Fibroblast of villous mesenchyme (primary cell): ENCODE measurements around the gene CXorf65. TPM values are rescaled to one million over a fixed set of nuclear protein-coding genes. Genes with fewer than 3 reads are reported as not detected.

Source experiments
- DNase-seq: peaks from one replicate; pipeline ENCODE4 v3.0.0-alpha.2; 2010; ENCODE audit warnings: low read depth
- H3K4me3 ChIP-seq: 2 replicates; pipeline ENCODE4 v1.5.1; 2011; ENCODE audit warnings: low read depth, mild to moderate bottlenecking, low read length
- total RNA-seq: library from RNA; depleted of rRNA; stranded (reverse); fragments of >200 nt; gene quantifications from 2 replicates; pipeline ENCODE4 v1.2.3, GENCODE V29; 2012
- TF ChIP-seq, protein P1 (sequence below): IDR thresholded peaks from 2 replicates; pipeline ENCODE4 v1.5.1; 2012; ENCODE audit warnings: low read depth, mild to moderate bottlenecking, low read length; ENCODE audit not compliant: insufficient read depth

The CXorf65 gene
- total RNA-seq, 1 donor, result not detected

DNA sequence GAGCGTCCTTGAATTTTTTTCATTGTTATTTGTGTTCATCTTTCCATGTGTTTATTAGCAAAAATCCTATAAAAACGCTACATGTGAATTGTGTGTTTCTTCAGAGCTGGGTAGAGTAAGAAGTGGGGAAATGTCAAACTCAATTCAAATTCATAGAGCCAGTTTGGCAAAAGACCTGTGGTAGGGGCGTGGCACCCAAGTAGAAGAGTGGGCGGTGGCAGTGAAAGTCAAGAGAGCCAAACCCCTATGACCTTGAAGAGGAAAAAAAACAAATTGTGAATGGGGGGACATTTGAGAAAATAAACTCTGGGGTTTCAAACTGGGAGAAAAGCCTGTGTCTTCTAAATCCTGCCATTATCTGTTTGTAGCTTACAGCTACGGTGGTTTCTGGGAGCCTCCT, 15.3 kb downstream of the CXorf65 start:
- TF ChIP-seq, protein P1, sequence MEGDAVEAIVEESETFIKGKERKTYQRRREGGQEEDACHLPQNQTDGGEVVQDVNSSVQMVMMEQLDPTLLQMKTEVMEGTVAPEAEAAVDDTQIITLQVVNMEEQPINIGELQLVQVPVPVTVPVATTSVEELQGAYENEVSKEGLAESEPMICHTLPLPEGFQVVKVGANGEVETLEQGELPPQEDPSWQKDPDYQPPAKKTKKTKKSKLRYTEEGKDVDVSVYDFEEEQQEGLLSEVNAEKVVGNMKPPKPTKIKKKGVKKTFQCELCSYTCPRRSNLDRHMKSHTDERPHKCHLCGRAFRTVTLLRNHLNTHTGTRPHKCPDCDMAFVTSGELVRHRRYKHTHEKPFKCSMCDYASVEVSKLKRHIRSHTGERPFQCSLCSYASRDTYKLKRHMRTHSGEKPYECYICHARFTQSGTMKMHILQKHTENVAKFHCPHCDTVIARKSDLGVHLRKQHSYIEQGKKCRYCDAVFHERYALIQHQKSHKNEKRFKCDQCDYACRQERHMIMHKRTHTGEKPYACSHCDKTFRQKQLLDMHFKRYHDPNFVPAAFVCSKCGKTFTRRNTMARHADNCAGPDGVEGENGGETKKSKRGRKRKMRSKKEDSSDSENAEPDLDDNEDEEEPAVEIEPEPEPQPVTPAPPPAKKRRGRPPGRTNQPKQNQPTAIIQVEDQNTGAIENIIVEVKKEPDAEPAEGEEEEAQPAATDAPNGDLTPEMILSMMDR, result no peak
- H3K4me3 ChIP-seq, result no peak overlapping the region
- no peak for DNase-seq

DNA sequence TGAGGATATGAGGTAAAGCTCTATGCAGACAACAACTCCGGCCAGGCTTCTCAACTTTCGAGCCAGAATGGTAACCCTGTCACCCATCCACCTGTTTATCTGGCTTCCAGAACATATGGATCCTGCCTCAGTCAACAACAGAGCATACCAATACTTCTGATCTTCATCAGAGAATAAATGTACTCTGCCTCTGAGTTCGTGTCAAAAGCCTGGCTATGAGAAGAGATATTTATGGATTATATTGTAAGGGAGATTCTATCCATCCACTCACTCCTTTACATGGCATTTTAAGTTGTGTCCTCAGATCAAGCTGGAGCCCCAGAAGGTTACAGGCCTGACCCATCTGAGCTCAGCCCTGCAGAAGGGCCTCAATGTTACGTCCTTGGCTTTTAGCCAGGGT, 20.6 kb downstream of the CXorf65 start:
- no peak for DNase-seq
- TF ChIP-seq, protein P1, result no peak
- no peak overlapping the region for H3K4me3 ChIP-seq

DNA sequence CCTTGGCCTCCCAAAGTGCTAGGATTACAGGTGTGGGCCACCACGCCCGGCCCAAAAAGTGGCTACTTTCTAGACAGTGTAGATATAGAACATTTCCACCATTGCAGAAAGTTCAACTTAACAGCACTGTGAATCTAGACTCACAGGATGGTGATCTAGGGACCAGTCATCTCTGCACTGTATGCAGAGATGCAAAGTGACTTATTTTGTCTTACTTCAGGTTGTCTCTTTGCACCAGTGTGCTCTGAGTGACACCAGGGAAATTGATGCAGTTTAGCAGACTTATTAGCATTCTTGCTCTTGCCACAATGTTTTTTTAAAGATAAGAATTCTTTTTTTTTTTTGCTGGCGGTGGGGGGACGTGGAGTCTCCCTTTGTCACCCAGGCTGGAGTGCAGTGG, 23.7 kb downstream of the CXorf65 start:
- TF ChIP-seq, protein P1, result no peak
- no peak for DNase-seq
- no peak overlapping the region for H3K4me3 ChIP-seq

DNA sequence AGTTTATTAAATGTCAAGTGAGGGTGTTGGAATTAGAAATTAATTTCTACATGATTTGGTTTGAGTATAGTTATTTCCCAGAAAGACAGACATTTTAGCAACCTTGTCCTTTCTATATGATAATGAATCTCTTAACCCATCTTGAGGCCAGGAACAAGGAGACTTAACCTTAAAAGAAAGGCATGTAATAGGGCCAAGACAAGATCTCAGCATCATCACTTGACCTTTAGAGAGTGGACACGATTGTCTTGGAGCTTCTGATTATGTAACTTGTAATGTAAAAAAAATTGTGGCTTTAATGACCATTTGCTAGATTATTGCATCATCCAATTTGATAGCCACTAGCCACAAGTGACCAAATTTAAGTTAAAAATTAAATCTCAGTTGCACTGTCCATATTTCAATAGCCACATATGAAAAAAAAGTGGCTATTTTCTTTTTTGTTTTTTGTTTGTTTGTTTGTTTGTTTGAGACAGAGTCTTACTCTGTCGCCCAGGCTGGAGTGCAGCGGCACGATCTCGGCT, 24.4 kb downstream of the CXorf65 start:
- DNase-seq, result no peak
- TF ChIP-seq, protein P1, result no peak
- no peak overlapping the region for H3K4me3 ChIP-seq

DNA sequence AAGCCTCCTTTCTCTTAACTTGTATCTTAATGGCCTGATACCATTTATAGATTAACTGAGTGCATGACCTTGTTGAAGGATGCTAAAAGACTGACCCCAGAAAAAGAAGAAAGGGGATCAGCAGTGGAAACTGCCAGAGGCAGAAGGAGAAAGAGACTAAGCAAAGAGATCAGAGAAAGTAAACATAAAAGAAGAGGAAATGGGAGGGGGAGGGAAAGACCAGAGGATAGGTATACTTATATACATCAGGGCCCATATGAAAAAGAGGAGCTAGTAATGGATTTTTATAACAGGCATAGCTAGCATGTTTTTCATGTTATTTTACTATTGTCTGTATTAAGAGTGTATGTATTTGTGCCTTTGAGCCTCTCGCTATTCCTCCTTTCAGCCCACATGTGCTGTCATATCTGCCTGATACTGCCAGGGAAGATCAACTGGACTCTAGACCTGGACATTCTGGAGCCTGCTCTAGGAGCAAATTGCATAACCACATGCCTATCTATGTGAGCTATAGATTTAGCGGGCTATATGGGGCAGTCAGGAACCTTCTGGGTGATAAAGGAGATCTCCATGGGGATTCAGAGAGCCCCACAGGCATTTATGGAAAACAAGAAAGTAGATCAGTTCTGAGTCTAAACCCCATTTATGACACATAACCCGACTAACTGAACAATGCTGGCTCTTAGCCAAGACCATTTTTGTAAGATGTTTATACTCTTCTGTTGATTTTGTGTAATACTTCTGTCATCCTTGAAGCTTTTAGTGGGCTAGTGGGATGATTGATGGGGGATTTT, 25.0 kb downstream of the CXorf65 start:
- no peak overlapping the region for H3K4me3 ChIP-seq
- TF ChIP-seq, protein P1, result no peak
- DNase-seq, result no peak

DNA sequence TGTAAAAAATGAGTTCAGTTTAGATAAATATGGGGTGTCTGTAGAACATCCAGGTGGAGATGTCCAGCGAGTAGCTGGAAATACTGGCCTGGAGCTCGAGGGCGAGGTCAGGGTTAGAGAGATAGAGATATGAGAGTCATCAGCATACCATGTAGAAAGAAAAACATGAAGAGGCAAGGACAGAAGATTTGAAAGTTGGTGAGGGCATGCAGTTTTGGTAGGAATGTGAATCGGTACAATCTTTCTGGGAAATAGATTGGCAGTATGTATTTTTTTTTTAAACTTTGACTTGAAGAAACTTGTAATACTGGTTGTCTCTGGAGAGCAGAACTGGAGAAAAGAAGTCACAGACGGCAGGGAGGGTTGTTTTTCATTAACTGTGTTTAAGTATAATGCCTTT, 36.0 kb downstream of the CXorf65 start:
- TF ChIP-seq, protein P1, result no peak
- no peak overlapping the region for H3K4me3 ChIP-seq
- no peak for DNase-seq
